Measurements from ENCODE around the gene ACAD11.
"Not testable (repeated sequence)": the region's sequence is repeated elsewhere in the genome, so short reads cannot be mapped to it uniquely, and the experiment has no call there.

- not testable (repeated sequence) for TF ChIP-seq CTCF, POLR2A (IDR thresholded peaks at IDR 0.05)
Observed at GRCh38 chr3:132600614-132601013, 59.0 kb downstream of the ACAD11 start.

All from body of pancreas (tissue), 4 donors.